ENCODE data around the gene FBXL14.

DNA sequence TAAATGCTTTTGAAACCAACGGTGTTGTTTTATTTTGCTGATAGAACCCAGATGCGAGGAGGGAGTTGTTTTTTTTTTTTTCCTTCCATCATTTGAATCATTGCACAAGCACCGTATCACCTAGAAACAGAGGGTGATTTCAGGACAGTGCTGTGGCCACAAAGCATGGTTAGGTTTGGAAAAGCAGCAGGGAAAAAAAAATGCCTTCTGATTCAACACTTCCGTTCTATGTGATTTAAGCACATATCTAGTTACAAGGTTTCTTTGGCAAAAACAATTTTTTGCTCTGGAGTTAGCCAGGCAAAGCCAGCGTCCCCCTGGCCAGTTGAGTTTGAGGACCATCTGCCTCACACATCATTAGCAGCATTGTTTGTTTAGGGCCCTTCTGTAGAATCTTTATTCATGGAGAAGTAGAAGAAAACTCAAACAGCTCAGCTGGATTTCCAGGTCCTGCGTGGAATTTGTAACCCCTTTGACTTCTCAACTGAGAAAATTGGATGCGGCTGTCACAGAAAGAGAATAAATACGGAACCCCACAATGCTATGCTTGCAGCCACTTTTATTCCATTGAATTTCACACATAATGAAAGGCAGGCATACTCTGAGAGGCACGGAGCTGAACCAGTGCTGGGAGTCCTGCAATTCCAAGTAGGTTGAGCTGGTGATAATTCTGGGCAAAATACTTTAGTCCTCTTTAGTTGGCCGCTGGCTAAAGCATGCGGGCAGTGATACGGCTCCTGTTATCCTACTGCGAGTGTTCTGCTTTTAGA is 17.6 kb upstream of the FBXL14 start:
- TF ChIP-seq SP1 (IDR thresholded peaks at IDR 0.05), result no peak
- TF ChIP-seq L3MBTL2 (conservative IDR thresholded peaks at IDR 0.05), result no peak
- no peak for TF ChIP-seq FOXM1 (IDR thresholded peaks at IDR 0.05; ENCODE audit: borderline replicate concordance)
- no peak for TF ChIP-seq BHLHE40 (IDR thresholded peaks at IDR 0.05; ENCODE audit: borderline replicate concordance)
- no peak for TF ChIP-seq SUZ12 (IDR thresholded peaks at IDR 0.05)
- TF ChIP-seq TARDBP (IDR thresholded peaks at IDR 0.05), result no peak
- no peak for TF ChIP-seq HDGF (IDR thresholded peaks at IDR 0.05; ENCODE audit: borderline replicate concordance)
- TF ChIP-seq NFRKB (IDR thresholded peaks at IDR 0.05), result no peak
- TF ChIP-seq FOXK2 (IDR thresholded peaks at IDR 0.05), result no peak

Data from HEK293T (cell line).